GM12891 (cell line): ENCODE results near the gene NAPB.

Experiments
- POLR2A ChIP-seq: IDR thresholded peaks from 2 replicates; pipeline ENCODE4 v1.6.1; 2011; ENCODE audit warnings: low read depth, low read length, control low read depth
- POLR2AphosphoS5 ChIP-seq: IDR thresholded peaks from 2 replicates; pipeline ENCODE4 v1.6.1; 2011; ENCODE audit warnings: low read depth, low read length, control low read depth
- POU2F2 ChIP-seq: IDR thresholded peaks from 2 replicates; pipeline ENCODE4 v1.6.1; 2011; ENCODE audit warnings: low read depth, mild to moderate bottlenecking, control low read depth, low read length, moderate library complexity
- SPI1 ChIP-seq: IDR thresholded peaks from 2 replicates; pipeline ENCODE4 v1.6.1; 2011; ENCODE audit warnings: low read depth, low read length, control low read depth

DNA sequence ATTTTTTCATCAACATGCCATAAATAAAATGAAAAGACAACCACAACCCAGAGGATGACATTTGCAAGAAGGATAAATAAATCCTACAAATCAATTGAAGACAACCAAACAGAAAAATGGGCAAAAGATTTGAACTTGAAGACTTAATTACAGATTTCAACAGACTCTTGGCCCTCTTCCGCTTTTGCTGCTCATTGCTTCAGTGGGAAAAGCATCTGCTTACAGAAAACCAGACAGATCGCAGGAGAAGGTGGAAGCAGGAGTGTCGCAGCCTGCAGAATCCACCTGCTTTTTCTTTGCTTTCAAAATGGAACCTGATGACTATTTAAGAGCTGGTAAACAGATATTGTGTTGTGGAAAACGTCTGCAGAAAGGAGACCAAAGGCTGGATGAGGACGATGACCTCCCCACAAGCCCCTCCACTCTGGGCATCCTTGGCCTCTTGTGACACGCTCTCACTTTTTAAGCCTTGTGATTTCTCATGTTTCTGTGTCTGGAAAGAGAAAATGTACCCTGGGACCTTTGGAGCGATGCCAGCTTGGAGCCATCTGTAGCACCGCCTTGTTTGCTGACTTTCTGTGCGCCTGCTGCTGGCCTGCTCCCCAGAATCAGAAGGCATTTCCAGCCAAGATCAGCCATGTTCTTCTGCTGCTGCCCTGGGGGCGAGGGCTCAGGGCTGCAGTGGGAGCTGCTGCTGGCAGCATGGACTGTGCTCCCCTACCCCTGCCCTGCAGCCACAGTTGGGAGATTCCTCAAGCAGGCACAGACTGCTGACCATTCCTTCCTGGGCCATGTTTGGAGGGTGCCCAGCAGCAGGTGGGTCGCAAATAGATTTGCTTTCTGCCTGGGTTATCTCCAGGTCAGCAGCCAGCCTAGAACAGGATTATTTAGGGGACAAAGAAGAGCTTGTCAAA lies 14.6 kb upstream of the NAPB start:
- TF ChIP-seq SPI1 = no peak
- no peak for TF ChIP-seq POU2F2
- no peak for TF ChIP-seq POLR2A
- TF ChIP-seq POLR2AphosphoS5 = no peak
